ENCODE measurements around the gene GRK1. TPM values are rescaled to one million over a fixed set of nuclear protein-coding genes. Genes with fewer than 3 reads are reported as not detected.
A peak's percentile ranks its signal among the peaks of the same experiment; 100 is the strongest.
"Not testable (repeated sequence)": the region's sequence is repeated elsewhere in the genome, so short reads cannot be mapped to it uniquely, and the experiment has no call there.

The GRK1 gene
- total and polyA plus RNA-seq, 11 donors, result 0.08 to 1.3 (median 0.16) TPM; not detected in 3

DNA sequence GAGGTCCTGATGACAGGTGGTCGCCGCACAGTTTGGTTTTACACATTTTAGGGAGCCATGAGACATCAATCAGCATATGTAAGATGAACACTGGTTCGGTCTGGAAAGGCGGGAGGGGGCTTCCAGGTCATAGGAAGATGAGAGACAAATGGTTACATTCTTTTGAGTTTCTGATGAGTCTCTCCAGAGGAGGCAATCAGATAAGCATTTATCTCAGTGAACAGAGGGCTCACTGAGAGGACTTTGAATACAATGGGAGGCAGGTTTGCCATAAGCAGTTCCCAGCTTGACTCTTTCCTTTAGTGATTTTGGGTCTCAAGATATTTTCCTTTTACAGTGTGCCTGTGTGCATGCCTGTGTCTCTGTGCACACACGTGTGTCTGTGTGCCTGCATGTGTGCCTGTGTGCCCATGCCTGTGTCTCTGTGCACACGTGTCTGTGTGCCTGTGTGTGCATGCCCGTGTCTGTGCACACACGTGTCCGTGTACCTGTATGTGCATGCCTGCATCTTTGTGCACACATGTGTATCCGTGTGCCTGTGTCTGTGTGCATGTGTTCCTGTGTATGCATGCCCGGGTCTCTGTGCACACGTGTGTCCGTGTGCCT lies 56.5 kb downstream of the GRK1 start:
- TF ChIP-seq, protein P1, sequence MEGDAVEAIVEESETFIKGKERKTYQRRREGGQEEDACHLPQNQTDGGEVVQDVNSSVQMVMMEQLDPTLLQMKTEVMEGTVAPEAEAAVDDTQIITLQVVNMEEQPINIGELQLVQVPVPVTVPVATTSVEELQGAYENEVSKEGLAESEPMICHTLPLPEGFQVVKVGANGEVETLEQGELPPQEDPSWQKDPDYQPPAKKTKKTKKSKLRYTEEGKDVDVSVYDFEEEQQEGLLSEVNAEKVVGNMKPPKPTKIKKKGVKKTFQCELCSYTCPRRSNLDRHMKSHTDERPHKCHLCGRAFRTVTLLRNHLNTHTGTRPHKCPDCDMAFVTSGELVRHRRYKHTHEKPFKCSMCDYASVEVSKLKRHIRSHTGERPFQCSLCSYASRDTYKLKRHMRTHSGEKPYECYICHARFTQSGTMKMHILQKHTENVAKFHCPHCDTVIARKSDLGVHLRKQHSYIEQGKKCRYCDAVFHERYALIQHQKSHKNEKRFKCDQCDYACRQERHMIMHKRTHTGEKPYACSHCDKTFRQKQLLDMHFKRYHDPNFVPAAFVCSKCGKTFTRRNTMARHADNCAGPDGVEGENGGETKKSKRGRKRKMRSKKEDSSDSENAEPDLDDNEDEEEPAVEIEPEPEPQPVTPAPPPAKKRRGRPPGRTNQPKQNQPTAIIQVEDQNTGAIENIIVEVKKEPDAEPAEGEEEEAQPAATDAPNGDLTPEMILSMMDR (IDR thresholded peaks at IDR 0.05), result no peak
- TF ChIP-seq POLR2A (IDR thresholded peaks at IDR 0.05), result no peak
- intact Hi-C loops (cut with DNase I), result no loop called here
- no peaks in the 10 kb centered on the region for H3K9me3 ChIP-seq
- 75 to 82% (median 78%) methylated on average over 12 to 13 of the region's 13 CpGs for WGBS, 4 donors
- H3K4me3 ChIP-seq, result no peak overlapping the region
- no peak overlapping the region for H3K27ac ChIP-seq
- H3K4me1 ChIP-seq, result peaks cover 0 to 21% (median 4%) of the 10 kb centered on the region in 12 donors
- ATAC-seq (peak in 1 of 4 donors; percentile 5), DNase-seq (peak in 1 of 5 donors; percentile 28)
- H3K27me3 ChIP-seq, result no peaks in the 10 kb centered on the region
- H3K36me3 ChIP-seq, result no peaks in the 10 kb centered on the region

- TF ChIP-seq, protein P1 (IDR thresholded peaks at IDR 0.05), result no peak
- peaks cover 0 to 26% (median 4%) of the 10 kb centered on the region in 12 donors for H3K4me1 ChIP-seq
- 69 to 79% (median 78%) methylated on average over 25 to 30 of the region's 30 CpGs for WGBS, 4 donors
- peak overlapping the region in 11 of 12 donors; percentile 27 to 75 (median 53) for H3K4me3 ChIP-seq
- intact Hi-C loops (cut with DNase I), result no loop called here
- H3K36me3 ChIP-seq, result no peaks in the 10 kb centered on the region
- ATAC-seq (peak in 2 of 4 donors; percentile 11 to 19), DNase-seq (peak in 1 of 5 donors; percentile 57)
- H3K9me3 ChIP-seq, result no peaks in the 10 kb centered on the region
- H3K27me3 ChIP-seq, result no peaks in the 10 kb centered on the region
- H3K27ac ChIP-seq, result peak overlapping the region in 10 of 12 donors; percentile 44 to 90 (median 82)
Observed at GRCh38 chr13:113724016-113724758, 57.2 kb downstream of the GRK1 start.

GRCh38 chr13:113724780-113725315 lies 57.8 kb downstream of the GRK1 start:
- intact Hi-C loops (cut with DNase I), result no loop called here
- Histone ChIP-seq H3K4me3 (peak overlapping the region; percentile 2 to 75 (median 53)), H3K4me1 (peaks cover 0 to 33% (median 4%) of the 10 kb centered on the region in 12 donors), H3K27me3 (no peaks in the 10 kb centered on the region), H3K9me3 (no peaks in the 10 kb centered on the region), H3K27ac (peak overlapping the region in 11 of 12 donors; percentile 44 to 90 (median 82)), H3K36me3 (no peaks in the 10 kb centered on the region)
- TF ChIP-seq, protein P1 (IDR thresholded peaks at IDR 0.05), result peak; percentile 76 to 91 (median 82)
- peak in 1 of 2 donors; percentile 36 for TF ChIP-seq POLR2A (IDR thresholded peaks at IDR 0.05)
- DNase-seq, result peak; percentile 81 to 92 (median 83)
- 1 to 3% (median 2%) methylated on average over 12 to 36 of the region's 36 CpGs for WGBS, 4 donors
- ATAC-seq, result peak; percentile 87 to 94 (median 90)

DNA sequence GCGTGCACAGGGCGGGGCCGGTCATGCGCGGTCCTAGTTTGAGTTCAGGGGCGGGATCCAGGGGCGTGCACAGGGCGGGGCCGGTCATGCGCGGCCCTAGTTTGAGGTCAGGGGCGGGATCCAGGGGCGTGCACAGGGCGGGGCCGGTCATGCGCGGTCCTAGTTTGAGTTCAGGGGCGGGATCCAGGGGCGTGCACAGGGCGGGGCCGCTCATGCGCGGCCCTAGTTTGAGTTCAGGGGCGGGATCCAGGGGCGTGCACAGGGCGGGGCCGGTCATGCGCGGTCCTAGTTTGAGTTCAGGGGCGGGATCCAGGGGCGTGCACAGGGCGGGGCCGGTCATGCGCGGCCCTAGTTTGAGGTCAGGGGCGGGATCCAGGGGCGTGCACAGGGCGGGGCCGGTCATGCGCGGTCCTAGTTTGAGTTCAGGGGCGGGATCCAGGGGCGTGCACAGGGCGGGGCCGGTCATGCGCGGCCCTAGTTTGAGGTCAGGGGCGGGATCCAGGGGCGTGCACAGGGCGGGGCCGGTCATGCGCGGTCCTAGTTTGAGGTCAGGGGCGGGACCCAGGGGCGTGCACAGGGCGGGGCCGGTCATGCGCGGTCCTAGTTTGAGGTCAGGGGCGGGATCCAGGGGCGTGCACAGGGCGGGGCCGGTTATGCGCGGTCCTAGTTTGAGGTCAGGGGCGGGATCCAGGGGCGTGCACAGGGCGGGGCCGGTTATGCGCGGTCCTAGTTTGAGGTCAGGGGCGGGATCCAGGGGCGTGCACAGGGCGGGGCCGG lies 58.5 kb downstream of the GRK1 start:
- Histone ChIP-seq H3K4me1 (peaks cover 0 to 35% (median 4%) of the 10 kb centered on the region in 12 donors), H3K4me3 (peak overlapping the region in 9 of 12 donors; percentile 27 to 75 (median 53)), H3K27ac (peak overlapping the region in 5 of 12 donors; percentile 64 to 89 (median 83))
- ATAC-seq; H3K36me3 ChIP-seq; H3K27me3 ChIP-seq; intact Hi-C loops (cut with DNase I); H3K9me3 ChIP-seq: not testable (repeated sequence)
- 2 to 4% methylated on average over 29 to 45 of the region's 75 CpGs; no CpG with 5 or more reads in 2 of the 4 donors for WGBS, 4 donors
- peak; percentile 47 to 85 (median 65) for DNase-seq

DNA sequence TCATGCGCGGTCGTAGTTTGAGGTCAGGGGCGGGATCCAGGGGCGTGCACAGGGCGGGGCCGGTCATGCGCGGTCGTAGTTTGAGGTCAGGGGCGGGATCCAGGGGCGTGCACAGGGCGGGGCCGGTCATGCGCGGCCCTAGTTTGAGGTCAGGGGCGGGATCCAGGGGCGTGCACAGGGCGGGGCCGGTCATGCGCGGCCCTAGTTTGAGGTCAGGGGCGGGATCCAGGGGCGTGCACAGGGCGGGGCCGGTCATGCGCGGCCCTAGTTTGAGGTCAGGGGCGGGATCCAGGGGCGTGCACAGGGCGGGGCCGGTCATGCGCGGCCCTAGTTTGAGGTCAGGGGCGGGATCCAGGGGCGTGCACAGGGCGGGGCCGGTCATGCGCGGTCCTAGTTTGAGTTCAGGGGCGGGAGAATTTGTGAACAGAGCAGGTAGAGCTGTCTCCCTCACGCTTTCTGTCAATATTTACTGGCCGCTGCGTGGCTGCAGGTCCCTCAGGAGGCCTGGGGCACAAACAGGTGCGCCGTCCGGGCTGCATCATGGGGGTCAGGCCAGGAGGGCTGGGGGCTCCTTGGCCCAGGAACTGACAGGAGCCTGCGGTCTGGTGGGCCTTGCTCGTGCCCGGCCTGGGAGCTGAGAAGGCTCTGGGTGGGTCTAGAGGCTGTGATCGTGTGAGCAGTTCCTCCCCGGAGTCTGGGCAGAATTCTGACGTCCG lies 59.2 kb downstream of the GRK1 start:
- 27 to 67% (median 45%) methylated on average over 9 to 36 of the region's 54 CpGs for WGBS, 4 donors
- DNase-seq (peak in 2 of 5 donors; percentile 39 to 64), ATAC-seq (peak; percentile 12 to 30 (median 28))
- H3K27me3 ChIP-seq; H3K9me3 ChIP-seq; intact Hi-C loops (cut with DNase I); H3K36me3 ChIP-seq: not testable (repeated sequence)
- H3K4me1 ChIP-seq, result peaks cover 0 to 35% (median 4%) of the 10 kb centered on the region in 12 donors
- H3K4me3 ChIP-seq, result peak overlapping the region in 11 of 12 donors; percentile 24 to 59 (median 48)
- H3K27ac ChIP-seq, result peak overlapping the region in 10 of 12 donors; percentile 41 to 86 (median 72)

Data from heart left ventricle (tissue), 16 donors.